ENCODE measurements around the gene CHKA.

- TF ChIP-seq CTCF (IDR thresholded peaks at IDR 0.05) (no peak), POLR2A (IDR thresholded peaks at IDR 0.05) (no peak)
Observed at GRCh38 chr11:68035266-68035876, 85.8 kb downstream of the CHKA start.

All from thyroid gland (tissue), 4 donors.